GM10266 (cell line): ENCODE data around the gene SARDH.

ENCODE experiments used
- DNase-seq: peaks from one replicate; pipeline ENCODE4 v3.0.0; 2012; ENCODE audit errors: extremely low spot score
- CTCF ChIP-seq: IDR thresholded peaks from 2 replicates; pipeline ENCODE4 v1.5.1; 2012; ENCODE audit warnings: mild to moderate bottlenecking, low read depth; ENCODE audit not compliant: control insufficient read depth, insufficient read depth; ENCODE audit errors: missing control alignments

The SARDH gene

GRCh38 chr9:133735931-133736330 is 2.2 kb downstream of the SARDH start:
- DNase-seq: no peak
- TF ChIP-seq CTCF: no peak

GRCh38 chr9:133735415-133735775 is 2.8 kb downstream of the SARDH start:
- DNase-seq: no peak
- TF ChIP-seq CTCF: no peak

GRCh38 chr9:133734590-133735414 is 3.4 kb downstream of the SARDH start:
- DNase-seq: no peak
- TF ChIP-seq CTCF: no peak

- DNase-seq: no peak
- TF ChIP-seq CTCF: no peak
Observed at GRCh38 chr9:133733796-133734533, 4.2 kb downstream of the SARDH start.

GRCh38 chr9:133733421-133733795 is 4.7 kb downstream of the SARDH start:
- no peak for DNase-seq
- TF ChIP-seq CTCF: no peak

GRCh38 chr9:133732639-133733408 is 5.3 kb downstream of the SARDH start:
- no peak for TF ChIP-seq CTCF
- no peak for DNase-seq
